ENCODE measurements around the gene BCL2L2.

BCL2L2 gene

GRCh38 chr14:23299986-23300686, 6.5 kb upstream of the BCL2L2 start:
- no peak for DNase-seq

GRCh38 chr14:23300687-23301223, 5.9 kb upstream of the BCL2L2 start:
- no peak for DNase-seq

DNA sequence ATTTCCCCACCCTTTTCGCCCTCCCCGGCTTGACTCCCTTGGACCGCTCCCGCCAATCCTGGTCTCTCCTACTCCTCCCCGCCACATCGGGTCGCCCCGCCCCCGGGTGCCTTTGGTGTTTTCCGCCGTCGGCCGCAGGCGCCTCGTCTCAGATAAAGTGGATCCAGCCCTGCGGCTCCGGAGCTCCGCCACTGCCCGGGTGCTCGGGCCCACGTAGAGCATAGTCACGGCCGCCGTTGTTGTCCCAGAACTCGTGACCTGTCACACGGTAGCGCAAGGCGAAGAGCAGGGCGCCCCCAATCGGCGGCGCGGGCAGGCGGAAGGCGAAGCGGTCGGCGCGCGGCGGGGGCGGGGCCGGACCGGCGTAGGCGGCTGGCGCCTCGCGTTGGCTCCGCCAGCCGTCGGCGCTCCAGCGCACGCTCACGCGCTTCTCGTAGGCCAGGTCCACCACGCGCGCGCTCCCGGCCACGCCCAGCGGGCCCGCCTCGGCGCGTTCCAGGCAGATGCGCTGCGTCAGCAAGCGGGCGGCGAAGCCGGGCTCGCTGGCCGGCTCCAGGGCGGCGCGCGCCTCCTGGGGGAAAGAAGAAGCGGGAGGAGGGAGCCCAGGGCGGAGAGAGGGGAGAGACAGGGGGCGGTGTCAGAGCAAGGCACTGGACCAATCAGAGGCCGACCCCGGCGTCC, 5.2 kb upstream of the BCL2L2 start:
- DNase-seq: peak; percentile 99

DNA sequence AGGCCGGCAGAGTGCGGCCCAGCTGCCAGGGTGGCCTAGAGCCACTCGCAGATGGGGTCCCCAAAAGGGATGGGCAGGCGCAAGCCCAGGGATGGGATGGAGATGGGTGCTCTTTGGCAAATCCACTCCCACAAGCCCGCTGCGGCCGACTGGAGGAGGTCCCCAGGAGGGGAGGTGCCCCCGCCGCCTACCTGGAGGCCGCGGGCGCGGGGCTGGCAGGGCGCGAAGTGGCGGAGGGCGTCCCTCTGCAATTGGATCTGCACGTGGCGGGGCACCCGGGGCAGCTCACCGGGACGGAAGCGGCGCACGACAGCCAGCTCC, 4.7 kb upstream of the BCL2L2 start:
- no peak for DNase-seq

GRCh38 chr14:23302290-23303225, 4.1 kb upstream of the BCL2L2 start, which contains the start of gene PPP1R3E:
Gene PPP1R3E (minus strand): TSS chr14:23302859. CDS start chr14:23302576, 283 bp downstream.
- peak; percentile 77 for DNase-seq

GRCh38 chr14:23307146-23307530, 505 bp downstream of the BCL2L2 start:
- DNase-seq: no peak

DNA sequence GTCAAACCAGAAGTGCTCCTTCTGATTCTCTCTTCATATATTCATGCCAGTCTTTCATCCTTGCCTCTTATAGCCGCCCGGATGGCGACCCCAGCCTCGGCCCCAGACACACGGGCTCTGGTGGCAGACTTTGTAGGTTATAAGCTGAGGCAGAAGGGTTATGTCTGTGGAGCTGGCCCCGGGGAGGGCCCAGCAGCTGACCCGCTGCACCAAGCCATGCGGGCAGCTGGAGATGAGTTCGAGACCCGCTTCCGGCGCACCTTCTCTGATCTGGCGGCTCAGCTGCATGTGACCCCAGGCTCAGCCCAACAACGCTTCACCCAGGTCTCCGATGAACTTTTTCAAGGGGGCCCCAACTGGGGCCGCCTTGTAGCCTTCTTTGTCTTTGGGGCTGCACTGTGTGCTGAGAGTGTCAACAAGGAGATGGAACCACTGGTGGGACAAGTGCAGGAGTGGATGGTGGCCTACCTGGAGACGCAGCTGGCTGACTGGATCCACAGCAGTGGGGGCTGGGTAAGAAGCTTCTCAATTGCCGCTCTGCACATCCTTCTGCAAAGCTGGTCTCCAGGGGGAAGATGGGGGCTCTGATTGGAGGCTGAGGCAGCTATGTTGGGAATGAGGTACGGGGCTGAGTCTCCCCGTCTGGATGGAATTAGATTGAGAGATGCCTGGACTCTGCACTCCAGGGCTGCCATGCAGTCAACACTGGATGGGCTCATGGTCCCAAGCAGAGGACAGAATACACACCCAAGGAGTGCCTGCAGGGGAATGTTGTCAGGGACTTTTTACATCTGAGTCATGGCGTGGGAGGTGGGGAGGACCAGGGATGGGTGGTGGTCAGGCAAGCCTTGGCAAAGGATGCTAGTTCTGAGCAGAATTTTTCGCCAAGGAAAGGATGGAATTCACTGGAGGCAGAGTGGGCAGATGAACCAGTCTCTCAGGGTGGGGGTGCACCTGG, 1.3 kb downstream of the BCL2L2 start:
- no peak for DNase-seq

DNA sequence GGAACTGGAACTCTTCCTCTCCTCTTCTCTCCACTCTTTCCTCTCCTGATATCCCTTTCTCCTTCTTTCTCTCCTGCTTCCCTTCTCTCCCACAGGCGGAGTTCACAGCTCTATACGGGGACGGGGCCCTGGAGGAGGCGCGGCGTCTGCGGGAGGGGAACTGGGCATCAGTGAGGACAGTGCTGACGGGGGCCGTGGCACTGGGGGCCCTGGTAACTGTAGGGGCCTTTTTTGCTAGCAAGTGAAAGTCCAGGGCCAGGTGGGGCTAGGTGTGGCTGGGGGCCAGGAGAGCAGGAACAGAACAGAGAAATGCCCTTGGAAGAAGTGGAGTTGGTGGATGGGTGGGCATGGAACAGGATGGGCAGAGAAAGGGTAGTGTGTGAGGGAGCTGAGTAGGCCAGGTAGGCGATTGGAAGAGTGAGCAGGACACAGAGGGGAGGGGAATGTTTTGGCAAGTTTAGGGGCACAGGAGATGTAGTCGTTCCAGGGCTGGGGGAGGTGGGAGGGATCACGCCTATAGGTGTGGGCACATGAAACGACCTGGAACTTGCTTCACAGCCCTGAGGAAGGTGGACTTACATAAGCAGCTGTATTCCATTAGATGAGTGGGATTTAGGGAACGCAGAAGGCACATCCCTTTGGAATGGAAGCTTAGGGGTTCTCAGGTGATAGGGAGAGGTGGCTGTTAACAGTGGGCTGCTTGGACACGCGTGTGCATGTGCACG, 2.2 kb downstream of the BCL2L2 start:
- DNase-seq: no peak

DNA sequence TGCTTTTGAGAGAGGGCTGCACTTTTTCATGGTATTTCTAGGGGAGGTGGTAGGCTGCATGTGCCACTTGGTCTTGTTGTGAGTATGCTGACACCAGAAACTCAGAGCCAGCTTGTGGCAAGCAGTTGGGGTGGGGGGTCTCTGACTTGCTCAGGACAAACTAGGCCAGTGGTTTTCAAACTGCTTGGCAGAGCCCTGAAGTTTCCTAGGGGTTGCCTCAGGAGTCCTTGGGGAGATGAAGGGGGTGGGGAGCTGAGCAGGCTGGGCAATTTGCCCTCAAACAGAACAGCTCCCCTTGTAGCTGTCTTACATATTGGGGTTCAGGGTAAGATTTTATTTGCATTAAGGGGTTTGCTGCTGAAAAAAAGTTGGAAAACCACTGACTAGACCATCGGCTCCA, 3.9 kb downstream of the BCL2L2 start:
- DNase-seq: no peak

DNA sequence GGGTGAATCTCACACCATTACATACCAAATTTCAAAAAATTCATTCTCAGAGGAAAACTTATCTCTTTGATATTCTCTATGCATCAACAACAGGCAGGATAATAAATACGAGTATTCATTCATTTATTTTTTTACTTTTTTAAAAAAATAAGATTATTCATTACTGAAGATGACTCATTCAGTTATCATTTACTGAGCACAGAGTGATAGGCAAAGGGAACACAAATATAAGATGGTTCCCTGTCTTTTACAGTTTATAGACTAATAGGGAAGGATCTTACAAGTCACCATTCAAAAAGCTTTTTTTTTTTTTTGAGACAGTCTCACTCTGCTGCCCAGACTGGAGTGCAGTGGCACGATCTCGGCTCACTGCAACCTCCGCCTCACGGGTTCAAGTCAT, 9.7 kb downstream of the BCL2L2 start:
- DNase-seq: no peak

DNA sequence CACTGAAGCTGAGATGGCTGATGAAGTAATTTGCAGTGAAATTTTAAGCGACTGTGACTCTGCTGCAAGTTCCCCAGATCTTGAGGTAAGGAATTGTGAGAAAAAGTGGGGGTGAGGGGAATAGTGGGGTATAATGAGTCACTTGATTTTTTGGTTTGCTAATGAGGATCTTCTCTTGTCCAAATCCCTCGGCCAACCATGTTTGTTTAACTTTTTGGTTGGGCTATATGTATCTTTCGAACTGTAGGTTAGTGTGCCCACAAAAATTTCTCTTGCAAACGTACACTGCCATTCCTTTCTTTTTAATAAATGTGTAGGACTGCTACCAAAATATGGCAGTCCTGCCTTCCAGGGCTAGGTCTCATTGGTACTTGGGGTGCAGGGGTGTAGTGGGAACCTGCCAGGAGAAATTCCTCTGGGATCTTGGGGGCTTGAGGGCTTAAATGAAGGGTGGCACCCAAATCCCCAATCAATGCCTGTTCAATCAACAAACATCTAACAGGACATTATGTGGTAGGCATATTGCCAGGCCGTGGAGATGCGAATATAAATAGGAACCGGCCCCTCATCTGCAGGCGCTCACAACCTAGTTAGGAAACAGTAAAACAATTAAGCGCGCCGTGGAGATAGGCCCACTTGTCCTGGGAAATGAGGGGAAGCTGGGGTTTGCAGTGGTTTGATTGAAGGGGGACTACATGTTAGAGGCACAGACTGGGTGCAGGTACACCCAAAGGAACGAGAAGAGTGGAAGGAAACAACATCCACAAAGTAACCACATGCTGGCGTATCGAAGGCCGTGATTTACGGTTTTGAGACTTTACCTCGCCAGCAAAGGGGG, 13.3 kb downstream of the BCL2L2 start:
- no peak for DNase-seq

DNA sequence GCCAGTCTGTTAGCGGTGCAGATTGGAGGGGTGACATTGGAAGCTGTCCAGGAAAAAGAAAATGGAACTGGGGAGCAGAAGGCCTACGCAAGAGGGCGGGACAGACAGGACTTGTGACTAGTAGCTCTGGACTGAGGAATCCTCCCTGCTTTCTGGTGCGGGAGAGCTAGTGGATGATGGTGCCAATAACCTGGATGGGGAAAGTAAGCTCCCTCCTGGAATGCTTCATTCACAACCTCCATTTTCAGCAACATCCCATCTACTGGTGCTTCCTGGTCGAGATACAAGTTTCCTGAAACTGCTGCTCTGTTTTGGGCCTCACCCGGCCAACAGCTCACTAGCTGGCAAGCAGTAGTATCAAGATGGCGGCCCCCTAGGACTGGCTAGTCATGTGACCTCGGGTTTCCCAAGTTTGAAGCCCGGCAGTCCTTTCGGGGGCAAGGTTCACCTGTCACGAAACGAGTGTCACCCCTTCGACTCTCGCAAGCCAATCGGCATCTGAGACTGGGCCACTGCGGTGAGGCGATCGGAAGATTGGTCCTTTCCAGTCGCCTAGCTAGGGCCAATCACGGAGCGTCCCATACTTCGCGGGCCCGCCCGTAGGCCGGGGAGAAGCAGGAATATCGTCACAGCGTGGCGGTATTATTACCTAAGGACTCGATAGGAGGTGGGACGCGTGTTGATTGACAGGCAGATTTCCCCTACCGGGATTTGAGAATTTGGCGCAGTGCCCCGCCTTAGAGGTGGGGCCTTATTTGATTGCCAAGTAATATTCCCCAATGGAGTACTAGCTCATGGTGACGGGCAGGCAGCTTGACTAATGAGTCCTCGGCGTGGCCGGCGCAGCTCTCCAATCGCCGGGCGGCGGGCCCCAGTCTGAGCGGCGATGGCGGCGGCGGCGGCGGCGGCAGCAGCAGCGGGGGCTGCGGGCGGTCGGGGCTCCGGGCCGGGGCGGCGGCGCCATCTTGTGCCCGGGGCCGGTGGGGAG, 14.2 kb downstream of the BCL2L2 start, which contains the start of gene PABPN1:
Gene PABPN1, plus strand, starts transcription at position 874 of the 988 bp plus-strand sequence. Its CDS starts 13 bp downstream, at position 887.
- peak; percentile 100 for DNase-seq

GRCh38 chr14:23321572-23322547, 15.2 kb downstream of the BCL2L2 start:
- peak; percentile 77 for DNase-seq

GRCh38 chr14:23322568-23323517, 16.2 kb downstream of the BCL2L2 start:
- DNase-seq: no peak

DNA sequence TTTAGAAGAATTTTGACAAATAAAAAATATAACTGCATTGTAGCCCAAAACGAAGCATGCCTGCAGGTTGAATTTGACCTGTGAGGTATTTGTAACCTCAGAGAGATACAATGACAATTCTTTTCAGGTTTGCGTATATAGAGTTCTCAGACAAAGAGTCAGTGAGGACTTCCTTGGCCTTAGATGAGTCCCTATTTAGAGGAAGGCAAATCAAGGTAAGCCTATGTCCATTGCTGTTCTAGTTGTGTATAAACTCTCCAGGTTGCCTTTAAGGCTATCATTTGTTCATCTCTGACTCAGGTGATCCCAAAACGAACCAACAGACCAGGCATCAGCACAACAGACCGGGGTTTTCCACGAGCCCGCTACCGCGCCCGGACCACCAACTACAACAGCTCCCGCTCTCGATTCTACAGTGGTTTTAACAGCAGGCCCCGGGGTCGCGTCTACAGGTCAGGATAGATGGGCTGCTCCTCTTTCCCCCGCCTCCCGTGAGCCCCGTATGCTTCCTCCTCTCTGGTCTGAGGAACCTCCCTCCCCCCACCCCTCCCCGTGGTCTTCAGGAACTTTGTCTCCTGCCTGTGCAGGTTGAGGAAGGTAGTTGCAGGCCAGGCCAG, 17.3 kb downstream of the BCL2L2 start:
- no peak for DNase-seq

GRCh38 chr14:23324455-23324846, 17.8 kb downstream of the BCL2L2 start:
- no peak for DNase-seq
